Stimulated activated CD4-positive, alpha-beta T cell treated with anti-CD3 and anti-CD28 coated beads, Interleukin-12 subunit alpha, Interleukin-12 subunit beta, amount 100 ng/mL, for 4 hours (primary cell): ENCODE data around the gene COL25A1.
"Not testable (repeated sequence)": the region's sequence is repeated elsewhere in the genome, so short reads cannot be mapped to it uniquely, and the experiment has no call there.

Experiments used
- DNase-seq: peaks from one replicate; pipeline ENCODE4 v3.0.0-alpha.2; 2020

COL25A1 gene

DNA sequence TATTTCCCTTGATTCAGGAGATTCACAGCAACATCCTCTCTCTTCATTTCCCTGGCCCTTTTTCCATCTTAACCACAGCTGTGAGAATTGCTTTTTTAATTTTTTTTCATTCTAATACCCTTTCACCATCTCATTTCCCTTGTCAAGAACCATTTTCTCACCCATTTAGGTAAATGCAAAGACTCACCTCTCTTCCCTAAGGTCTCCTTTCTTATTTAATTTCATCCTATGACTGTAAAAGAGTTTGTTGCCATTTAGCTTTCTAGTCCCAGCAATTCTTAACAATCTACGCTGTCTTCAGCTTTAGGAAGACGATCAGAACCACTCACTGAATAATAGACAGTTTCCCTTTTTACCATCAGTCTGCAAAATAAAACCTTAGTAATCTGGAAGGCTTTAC is 298.5 kb downstream of the COL25A1 start:
- DNase-seq: no peak

GRCh38 chr4:108991551-108992328 is 310.7 kb downstream of the COL25A1 start:
- no peak for DNase-seq

DNA sequence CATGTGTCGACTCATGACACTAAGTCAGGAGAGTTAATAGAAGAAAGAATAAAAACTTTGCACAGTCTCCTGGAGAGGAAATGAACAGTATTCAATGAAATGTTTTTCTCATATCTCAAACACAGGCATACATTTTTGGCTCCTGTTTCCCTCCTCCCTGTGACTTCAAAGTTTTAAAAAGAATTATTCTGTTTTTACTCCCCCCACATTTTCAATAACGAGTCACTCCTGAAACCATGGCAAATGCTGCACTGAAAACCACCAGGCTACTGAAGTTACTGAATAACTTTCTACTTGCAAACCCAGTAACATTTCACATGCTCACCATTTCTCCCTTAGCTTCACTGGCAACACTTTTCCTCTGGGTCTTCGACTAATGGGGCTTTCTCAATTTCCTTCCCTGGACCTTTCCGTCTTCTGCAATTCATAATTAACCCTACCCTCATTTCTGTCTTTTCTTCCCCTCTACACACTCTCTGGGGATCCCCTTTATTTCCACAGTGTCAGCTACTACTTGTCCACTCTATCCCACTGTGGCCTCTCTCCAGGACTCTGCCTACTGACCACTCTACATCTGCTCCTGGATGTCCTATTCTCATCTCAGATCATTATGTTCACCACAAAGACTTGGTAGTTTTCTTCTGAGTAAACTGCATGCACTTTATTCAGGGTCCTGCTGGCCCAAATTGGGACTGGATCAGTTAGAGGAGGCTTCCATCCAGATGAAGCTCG is 313.8 kb downstream of the COL25A1 start:
- DNase-seq: no peak

- DNase-seq: not testable (repeated sequence)
These were observed 318.0 kb downstream of the COL25A1 start for GRCh38 chr4:108984495-108984894.

- no peak for DNase-seq
These were observed 319.9 kb downstream of the COL25A1 start for GRCh38 chr4:108982402-108983185.

- no peak for DNase-seq
These were observed 321.8 kb downstream of the COL25A1 start for GRCh38 chr4:108980455-108981239.

DNA sequence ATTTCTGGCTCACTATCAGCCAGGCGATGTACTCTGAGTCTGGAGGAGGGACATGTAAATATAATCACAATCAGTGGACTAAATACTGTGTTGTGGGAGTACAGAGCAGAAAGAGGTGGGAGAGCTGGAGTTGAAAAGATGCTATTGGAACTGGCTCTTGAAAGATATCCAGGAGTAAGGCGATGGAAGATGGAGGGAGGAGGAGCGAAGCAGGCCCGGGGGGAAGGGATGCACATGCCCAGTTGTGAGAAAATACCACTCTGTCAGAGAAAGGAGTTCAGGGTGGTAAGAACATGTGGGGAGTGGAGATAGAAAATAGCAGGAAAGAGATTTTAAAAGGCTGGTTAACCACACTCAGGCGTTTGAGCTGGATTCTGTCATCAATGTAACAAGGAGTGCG is 322.7 kb downstream of the COL25A1 start:
- DNase-seq: no peak

- no peak for DNase-seq
These were observed 324.4 kb downstream of the COL25A1 start for GRCh38 chr4:108978066-108978465.

- DNase-seq: no peak
These were observed 329.7 kb downstream of the COL25A1 start for GRCh38 chr4:108972613-108973283.

- no peak for DNase-seq
These were observed 331.0 kb downstream of the COL25A1 start for GRCh38 chr4:108971473-108971872.

DNA sequence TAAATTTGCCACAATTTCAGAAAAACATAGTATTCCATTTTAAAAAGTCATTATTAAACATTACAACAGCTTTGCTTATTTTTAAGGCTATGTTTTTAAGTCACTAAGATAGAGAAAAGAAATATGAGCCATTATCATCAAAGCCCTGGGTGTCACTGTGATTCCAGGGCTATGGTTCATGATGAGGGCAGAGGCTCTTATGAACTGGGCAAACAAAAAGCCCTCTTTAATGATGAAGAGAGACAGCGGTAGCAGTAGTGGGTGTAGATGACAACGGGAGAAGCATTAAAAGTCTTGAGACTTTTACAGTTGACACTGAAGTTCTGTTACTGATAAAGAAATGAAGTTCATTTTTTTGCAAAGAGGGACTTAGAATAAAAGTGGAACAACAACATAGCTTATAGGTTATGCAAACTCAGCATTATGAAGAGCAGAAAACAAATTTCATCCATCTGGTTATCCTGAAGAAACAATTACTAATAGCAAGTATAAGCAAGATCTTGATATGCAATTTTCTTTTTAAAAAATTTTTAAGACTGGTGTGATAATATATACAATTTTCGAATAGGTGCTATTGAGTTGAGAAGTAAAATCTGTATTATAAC is 336.9 kb downstream of the COL25A1 start:
- DNase-seq: no peak

GRCh38 chr4:108965016-108965415 is 337.4 kb downstream of the COL25A1 start:
- DNase-seq: no peak

GRCh38 chr4:108963910-108964309 is 338.5 kb downstream of the COL25A1 start:
- DNase-seq: no peak

GRCh38 chr4:108959491-108959890 is 343.0 kb downstream of the COL25A1 start:
- no peak for DNase-seq

- no peak for DNase-seq
These were observed 347.6 kb downstream of the COL25A1 start for GRCh38 chr4:108954880-108955279.

- no peak for DNase-seq
These were observed 348.5 kb downstream of the COL25A1 start for GRCh38 chr4:108953941-108954340.

DNA sequence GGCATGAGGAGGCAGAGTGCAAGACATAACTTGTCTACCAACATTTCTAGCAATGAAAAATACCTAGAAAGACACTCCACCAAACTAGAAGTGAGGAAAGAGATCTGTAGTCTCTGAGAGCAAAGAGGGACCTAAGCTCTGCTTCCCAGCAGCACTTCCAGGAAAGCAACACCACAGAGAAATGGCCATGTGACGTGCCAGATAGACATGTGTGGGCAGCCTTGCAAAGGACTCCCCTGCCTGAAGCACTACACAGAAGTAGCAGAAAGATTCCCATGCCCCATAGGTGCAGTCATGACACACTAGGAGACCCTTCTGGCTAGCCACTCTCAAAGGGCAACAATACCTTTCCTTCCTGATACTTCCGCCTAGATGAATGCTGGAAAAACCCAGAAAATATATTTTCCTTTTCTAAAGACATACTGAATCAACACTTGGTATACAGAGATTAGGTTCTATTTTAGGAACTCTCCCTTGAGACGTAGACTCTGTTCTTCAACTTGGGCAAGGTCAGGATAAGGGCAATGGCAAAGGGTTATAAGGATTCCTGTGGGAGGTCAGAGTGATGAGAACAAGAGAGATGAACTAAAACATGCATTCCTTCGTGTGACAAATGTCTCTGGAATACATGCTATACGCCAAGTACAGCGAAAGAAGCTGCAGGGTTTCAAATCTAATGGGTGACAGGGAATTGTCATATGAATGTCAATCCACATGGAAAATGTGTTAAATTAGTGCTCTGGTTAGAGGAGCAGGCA is 352.1 kb downstream of the COL25A1 start:
- no peak for DNase-seq

DNA sequence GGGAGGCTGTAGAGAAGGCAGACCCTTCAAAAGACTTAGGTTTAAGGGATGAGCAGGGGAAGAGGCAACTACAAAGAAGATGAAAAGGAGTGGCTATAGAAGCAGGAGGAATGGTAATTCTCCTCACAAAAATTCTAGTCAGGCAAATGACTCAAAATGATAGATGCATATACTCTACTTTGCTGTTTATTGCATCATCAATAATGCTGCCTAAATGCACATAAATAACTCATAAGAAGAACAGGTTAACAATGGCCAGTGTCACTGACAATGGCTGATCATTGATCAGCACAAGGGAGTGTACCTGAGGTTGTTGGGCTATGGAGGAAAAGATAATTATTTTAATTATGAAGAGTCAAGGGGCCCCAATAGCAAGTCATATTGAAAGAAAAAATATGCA is 354.9 kb downstream of the COL25A1 start:
- no peak for DNase-seq

- DNase-seq: no peak
These were observed 356.2 kb downstream of the COL25A1 start for GRCh38 chr4:108946237-108946636.

GRCh38 chr4:108943976-108944591 is 358.4 kb downstream of the COL25A1 start:
- no peak for DNase-seq
